ENCODE data around the gene RAI1.
"Not testable (repeated sequence)": the region's sequence is repeated elsewhere in the genome, so short reads cannot be mapped to it uniquely, and the experiment has no call there.

The RAI1 gene

GRCh38 chr17:17684906-17685774 lies 3.9 kb downstream of the RAI1 start:
- TF ChIP-seq CTCF (IDR thresholded peaks at IDR 0.05; ENCODE audit: borderline replicate concordance, control extremely low read depth, extremely low read depth, insufficient read depth, missing control alignments), result no peak
- no peak for DNase-seq (ENCODE audit: low spot score)
- in situ Hi-C loops (cut with MboI; ENCODE audit: low sequenced_read_pairs, unreplicated experiment), result loop anchor here (10.0 kb wide), 1 partner anchor 350 kb away; the partner anchor contains the start of genes ATPAF2 and GID4

- in situ Hi-C loops (cut with MboI; ENCODE audit: low sequenced_read_pairs, unreplicated experiment), result loop anchor here (10.0 kb wide), 1 partner anchor 349 kb away; the partner anchor contains the start of genes ATPAF2 and GID4
- no peak for TF ChIP-seq CTCF (IDR thresholded peaks at IDR 0.05; ENCODE audit: borderline replicate concordance, control extremely low read depth, extremely low read depth, insufficient read depth, missing control alignments)
- DNase-seq (ENCODE audit: low spot score), result no peak
Observed at GRCh38 chr17:17685775-17686291, 4.6 kb downstream of the RAI1 start.

- no peak for DNase-seq (ENCODE audit: low spot score)
- no peak for TF ChIP-seq CTCF (IDR thresholded peaks at IDR 0.05; ENCODE audit: borderline replicate concordance, control extremely low read depth, extremely low read depth, insufficient read depth, missing control alignments)
- in situ Hi-C loops (cut with MboI; ENCODE audit: low sequenced_read_pairs, unreplicated experiment), result loop anchor here (10.0 kb wide), 1 partner anchor 345 kb away; the partner anchor contains the start of genes ATPAF2 and GID4
Observed at GRCh38 chr17:17689312-17689711, 8.1 kb downstream of the RAI1 start.

GRCh38 chr17:17690233-17690632 lies 9.0 kb downstream of the RAI1 start:
- DNase-seq (ENCODE audit: low spot score); in situ Hi-C loops (cut with MboI; ENCODE audit: low sequenced_read_pairs, unreplicated experiment): not testable (repeated sequence)

- TF ChIP-seq CTCF (IDR thresholded peaks at IDR 0.05; ENCODE audit: borderline replicate concordance, control extremely low read depth, extremely low read depth, insufficient read depth, missing control alignments), result no peak
- peak; percentile 71 for DNase-seq (ENCODE audit: low spot score)
- in situ Hi-C loops (cut with MboI; ENCODE audit: low sequenced_read_pairs, unreplicated experiment), result no loop called here
Observed at GRCh38 chr17:17691468-17692263, 10.4 kb downstream of the RAI1 start.

GRCh38 chr17:17692353-17693252 lies 11.3 kb downstream of the RAI1 start:
- DNase-seq (ENCODE audit: low spot score), result no peak
- in situ Hi-C loops (cut with MboI; ENCODE audit: low sequenced_read_pairs, unreplicated experiment), result no loop called here
- TF ChIP-seq CTCF (IDR thresholded peaks at IDR 0.05; ENCODE audit: borderline replicate concordance, control extremely low read depth, extremely low read depth, insufficient read depth, missing control alignments), result no peak

Measured in GM13976 (cell line).